Left ventricle myocardium superior (tissue), 1 donor: ENCODE data around the gene CCDC85B. TPM values are rescaled to one million over a fixed set of nuclear protein-coding genes. Genes with fewer than 3 reads are reported as not detected.
A peak's percentile ranks its signal among the peaks of the same experiment; 100 is the strongest.

ENCODE experiments used
- ATAC-seq: fragments of 200-7000 bp; cut with Tn5 transposase; one replicate; pipeline ENCODE4 v1.9.1; 2020; ENCODE audit warnings: mild to moderate bottlenecking, moderate library complexity
- DNase-seq: peaks from one replicate; pipeline ENCODE4 v3.0.0-alpha.2; 2020
- intact Hi-C: fragments of 100-400 bp; cut with micrococcal nuclease; formaldehyde crosslinking; loops from one replicate; pipeline ENCODE4 v1.11.0; 2022
- total RNA-seq: library from RNA; stranded (reverse); fragmentation: NEBNext Ultra II Directional; extraction: Animal tissue kit (Norgen Biotek cat#: 25700); gene quantifications from one replicate; pipeline ENCODE4 v1.2.1, GENCODE V29; 2021
- donor health status: DM: no; HTN: yes; CAD: no; lungs with severe emphysema.

The CCDC85B gene
- total RNA-seq, 1 donor from 2014 or later, result 30.0 TPM

DNA sequence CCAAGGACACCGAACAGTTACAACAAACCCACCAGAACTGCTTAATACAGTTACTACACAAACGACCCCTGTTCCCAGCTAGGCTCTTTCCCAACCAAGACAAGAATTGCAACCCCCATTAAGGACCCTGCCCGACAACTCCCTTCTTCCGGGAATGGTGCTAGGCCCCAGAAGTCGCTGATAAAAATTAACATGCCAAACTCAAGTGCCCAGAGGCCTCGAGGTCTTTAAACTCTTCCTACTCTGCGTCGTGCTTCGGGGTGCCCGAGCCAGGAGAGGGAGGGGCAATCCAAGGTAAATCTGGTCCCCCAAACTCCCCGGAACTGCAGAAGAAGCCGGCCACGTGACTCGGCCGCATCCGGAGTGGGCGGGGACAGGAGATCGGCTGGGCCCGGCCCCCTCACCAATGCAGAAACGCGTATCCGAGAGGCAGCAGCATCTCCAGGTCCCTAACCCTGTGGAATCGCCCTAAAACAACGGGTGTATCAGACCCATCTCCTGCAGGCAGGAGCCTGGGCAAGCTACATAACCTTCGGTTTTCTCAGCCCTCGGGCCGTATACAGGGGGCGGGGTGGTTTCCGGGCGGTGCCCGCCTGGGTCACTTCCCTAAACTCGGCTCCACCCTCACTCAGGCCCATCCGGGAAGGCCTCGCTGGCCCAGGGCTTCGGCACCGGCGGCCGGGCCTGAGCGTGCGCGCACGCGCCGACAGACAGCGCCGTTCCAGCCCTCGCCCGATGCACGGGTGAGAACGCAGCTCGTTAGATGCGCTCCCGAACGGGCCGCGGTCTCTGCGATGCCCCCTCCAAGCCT lies 33.6 kb upstream of the CCDC85B start:
- ATAC-seq, result peak; percentile 38

DNA sequence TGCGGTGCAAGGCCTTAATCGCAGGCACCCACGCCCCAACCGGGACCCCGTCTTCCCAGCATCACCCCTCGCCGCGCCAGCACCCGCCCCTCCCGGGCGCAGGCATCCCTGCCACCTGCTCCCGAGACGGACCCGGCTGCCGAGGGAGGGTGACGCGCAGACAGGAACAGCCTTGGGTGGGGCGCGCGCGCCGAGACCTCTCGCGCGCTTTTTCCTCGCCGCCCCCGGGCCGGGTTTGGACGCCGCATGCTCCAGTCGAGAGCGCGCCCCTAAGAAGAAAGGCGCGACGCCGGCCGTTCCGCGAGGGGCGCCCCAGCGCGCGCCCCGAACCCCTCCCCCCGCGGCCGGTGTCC lies 33.0 kb upstream of the CCDC85B start:
- DNase-seq, result peak; percentile 68

More for the DNA sequence above, 33.6 kb upstream of the CCDC85B start:
- intact Hi-C loops, result no loop called here
- DNase-seq, result peak; percentile 89

DNA sequence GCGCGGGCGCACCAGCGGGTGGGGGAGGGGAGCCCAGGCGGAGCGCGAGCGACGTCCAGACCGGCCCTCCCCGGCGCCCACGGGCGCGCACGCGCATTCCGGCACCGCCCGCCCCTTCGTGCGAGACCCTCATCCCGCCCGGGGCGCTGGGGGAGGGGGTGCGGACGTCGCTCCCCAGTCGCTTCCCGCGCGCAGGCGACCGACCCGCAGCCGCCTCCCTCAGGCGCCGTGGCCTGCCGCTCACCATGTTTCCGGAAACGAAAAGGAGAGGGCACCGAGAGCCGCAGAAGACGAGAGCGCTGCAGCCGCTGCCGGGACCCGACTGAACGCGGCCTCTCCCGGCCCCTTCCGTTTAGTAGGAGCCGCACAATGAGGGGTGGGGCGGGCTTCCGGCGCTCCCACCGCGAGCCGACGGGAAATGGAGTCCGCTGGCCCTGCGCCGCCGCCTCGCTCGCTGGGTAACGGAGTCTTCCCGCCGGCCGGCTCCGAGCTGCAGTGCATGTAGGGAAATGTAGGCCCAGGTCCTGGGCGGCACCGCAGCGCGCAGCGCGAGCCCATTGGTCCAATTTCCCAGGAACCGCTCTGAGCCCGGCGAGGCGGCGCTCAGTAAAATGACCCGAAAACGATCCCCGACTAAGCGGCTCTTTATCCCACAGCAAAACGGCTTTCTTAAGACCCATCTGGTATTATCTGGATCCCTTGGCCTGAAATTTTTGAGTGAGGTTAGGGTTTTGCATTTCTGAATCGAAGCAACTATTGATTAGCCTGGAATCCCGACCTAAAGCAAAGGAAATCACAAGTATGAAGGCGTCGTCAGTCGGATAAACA lies 32.4 kb upstream of the CCDC85B start, which contains the start of gene CFL1:
Gene CFL1, minus strand, starts transcription at position 328 of the 828 bp plus-strand sequence. Its CDS starts 81 bp downstream, at position 247.
- intact Hi-C loops, result no loop called here
- DNase-seq (peak; percentile 100), ATAC-seq (peak; percentile 76)

More for the DNA sequence above, 33.0 kb upstream of the CCDC85B start:
- intact Hi-C loops, result no loop called here
- no peak for ATAC-seq

GRCh38 chr11:65858681-65859087 lies 31.8 kb upstream of the CCDC85B start:
- ATAC-seq (no peak), DNase-seq (no peak)
- intact Hi-C loops, result no loop called here

GRCh38 chr11:65859095-65859811 lies 31.2 kb upstream of the CCDC85B start:
- ATAC-seq (peak; percentile 79), DNase-seq (peak; percentile 100)
- intact Hi-C loops, result no loop called here

DNA sequence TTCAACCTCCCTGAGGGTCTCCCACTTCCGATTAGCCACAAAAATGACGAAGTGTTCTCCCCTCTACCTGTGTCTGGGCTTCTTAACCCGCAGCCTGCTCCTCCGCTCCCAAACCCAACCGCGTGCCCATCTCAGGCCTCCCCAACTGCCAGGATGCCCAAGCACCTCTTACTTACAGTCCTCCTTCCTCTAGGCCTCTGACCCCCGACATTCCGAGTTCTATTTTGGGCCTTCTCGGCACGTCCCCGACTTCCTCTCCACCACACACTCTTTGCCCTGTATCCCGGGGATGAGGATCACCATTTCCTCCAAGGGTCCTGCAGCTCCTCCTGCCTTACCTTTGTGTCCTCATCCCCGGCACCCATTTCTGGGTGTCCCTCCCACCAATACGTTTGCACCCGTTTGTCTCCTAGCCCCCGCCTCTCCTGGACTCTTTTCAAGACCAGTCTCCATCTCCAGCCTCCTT lies 30.6 kb upstream of the CCDC85B start:
- ATAC-seq (no peak), DNase-seq (no peak)
- intact Hi-C loops, result no loop called here

GRCh38 chr11:65860278-65861164 lies 30.0 kb upstream of the CCDC85B start, which contains the start of gene MUS81:
MUS81 (plus strand) TSS chr11:65860433; CDS start chr11:65860754, 321 bp downstream.
- DNase-seq (peak; percentile 98), ATAC-seq (peak; percentile 73)
- intact Hi-C loops, result no loop called here

DNA sequence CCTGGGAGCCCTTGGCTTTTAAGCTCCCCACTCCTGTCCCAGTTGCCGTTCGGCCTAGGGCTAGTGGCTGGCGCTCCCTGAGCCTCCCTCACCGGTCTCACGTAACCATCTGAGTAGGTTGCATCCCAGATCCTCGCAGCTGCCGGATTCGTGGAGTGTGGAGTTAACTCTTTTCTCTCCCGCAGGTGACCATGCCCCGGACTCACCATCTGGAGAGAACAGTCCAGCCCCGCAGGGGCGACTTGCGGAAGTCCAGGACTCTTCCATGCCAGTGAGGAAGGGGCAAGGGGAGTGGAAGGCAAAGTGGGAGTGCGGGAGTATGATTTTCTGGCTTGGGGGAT lies 29.3 kb upstream of the CCDC85B start:
- peak; percentile 41 for DNase-seq
- intact Hi-C loops, result no loop called here

DNA sequence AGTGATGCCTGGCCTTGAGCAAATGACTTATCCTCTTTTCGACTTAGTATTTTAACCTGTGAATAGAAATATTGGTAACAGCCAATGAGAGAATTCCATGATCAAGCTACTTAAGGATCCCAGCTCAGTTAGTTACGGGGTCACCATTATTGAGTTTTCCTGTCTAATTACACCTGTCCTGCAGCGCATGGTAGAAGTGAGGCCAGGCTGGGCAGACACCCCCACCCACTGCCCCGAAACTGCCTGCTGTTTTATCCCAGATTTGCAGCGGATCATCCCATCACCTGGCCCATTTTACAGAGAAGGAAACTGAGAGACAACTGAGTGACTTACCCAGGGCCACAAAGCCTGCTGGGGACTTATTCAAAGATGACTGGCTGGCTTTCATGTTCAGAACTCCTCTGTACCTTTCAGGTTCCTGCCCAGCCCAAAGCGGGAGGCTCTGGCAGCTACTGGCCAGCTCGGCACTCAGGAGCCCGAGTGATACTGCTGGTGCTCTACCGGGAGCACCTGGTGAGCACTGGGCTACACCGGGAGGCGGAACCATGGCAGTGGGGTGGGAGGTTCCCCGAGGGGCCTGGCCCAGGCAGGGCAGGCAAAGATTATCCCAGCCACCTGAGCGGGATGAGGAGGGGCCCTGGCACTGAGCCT lies 28.8 kb upstream of the CCDC85B start:
- DNase-seq, result no peak
- no peak for ATAC-seq
- intact Hi-C loops, result no loop called here

More for the DNA sequence above, 29.3 kb upstream of the CCDC85B start:
- ATAC-seq, result no peak

GRCh38 chr11:65862191-65862735 lies 28.2 kb upstream of the CCDC85B start:
- intact Hi-C loops, result no loop called here
- DNase-seq (peak; percentile 29), ATAC-seq (no peak)

DNA sequence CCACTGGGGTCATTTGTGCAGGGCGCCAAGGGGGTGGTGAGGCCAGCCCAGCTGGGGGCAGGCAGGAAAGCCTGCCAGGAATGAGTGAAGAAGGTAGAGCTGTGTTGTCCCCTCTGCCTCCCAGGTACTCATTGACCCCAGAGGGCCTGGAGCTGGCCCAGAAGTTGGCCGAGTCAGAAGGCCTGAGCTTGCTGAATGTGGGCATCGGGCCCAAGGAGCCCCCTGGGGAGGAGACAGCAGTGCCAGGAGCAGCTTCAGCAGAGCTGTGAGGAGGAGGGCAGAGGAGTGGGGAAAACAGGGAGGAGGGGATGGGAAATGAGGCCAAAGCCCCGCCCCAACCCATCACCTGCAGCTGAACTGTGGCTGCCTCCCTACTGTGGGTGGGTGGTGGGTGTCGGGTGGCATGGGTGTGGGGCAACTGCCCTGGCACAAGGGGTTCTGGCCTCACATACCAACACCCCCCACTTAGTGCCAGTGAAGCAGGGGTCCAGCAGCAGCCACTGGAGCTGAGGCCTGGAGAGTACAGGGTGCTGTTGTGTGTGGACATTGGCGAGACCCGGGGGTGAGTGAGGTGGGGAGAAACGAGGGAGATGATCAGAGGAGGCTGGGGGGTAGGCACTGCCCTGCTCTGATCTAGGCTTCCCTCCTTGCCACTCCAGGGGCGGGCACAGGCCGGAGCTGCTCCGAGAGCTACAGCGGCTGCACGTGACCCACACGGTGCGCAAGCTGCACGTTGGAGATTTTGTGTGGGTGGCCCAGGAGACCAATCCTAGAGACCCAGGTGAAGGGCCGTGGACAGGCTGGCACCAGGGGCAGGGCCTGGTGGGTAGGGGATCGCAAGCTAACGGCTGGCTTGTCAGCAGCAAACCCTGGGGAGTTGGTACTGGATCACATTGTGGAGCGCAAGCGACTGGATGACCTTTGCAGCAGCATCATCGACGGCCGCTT lies 27.3 kb upstream of the CCDC85B start:
- intact Hi-C loops, result no loop called here

DNA sequence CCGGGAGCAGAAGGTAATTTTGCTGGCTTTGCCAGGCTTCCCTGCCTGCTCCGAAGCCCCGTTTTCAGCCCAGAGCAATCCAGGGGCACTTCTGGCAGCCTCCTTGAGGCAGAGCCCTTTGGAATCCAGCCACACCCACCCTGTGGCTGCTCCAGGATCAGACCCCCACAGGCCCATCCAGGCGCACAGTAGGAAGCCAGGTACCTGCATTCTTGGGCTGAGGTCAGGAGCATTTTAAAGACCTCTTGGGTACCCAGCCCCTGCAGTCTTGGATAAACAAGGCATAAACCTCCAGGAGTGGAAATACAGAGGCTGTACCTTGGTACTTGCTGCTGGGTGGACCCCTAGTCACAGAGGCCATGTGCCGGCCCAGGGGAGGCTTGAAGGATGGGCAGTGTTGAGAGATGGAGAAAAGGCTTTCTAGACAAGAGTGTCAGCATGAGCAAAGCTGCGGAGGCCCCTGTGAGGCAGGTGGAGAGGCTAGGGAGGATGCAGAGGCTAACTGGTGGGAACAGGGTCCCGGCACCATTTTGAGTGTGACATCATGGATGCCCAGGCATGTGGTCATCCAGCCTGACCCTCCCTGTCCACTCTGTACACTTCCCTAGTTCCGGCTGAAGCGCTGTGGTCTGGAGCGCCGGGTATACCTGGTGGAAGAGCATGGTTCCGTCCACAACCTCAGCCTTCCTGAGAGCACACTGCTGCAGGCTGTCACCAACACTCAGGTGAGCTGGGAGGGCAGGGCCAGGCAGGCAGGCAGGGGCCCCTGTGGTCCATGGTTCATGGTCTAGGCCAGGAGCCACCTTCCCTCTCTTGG lies 26.4 kb upstream of the CCDC85B start:
- intact Hi-C loops, result no loop called here
- DNase-seq, result peak; percentile 21

More for the DNA sequence above, 27.3 kb upstream of the CCDC85B start:
- ATAC-seq (no peak), DNase-seq (peak; percentile 44)

DNA sequence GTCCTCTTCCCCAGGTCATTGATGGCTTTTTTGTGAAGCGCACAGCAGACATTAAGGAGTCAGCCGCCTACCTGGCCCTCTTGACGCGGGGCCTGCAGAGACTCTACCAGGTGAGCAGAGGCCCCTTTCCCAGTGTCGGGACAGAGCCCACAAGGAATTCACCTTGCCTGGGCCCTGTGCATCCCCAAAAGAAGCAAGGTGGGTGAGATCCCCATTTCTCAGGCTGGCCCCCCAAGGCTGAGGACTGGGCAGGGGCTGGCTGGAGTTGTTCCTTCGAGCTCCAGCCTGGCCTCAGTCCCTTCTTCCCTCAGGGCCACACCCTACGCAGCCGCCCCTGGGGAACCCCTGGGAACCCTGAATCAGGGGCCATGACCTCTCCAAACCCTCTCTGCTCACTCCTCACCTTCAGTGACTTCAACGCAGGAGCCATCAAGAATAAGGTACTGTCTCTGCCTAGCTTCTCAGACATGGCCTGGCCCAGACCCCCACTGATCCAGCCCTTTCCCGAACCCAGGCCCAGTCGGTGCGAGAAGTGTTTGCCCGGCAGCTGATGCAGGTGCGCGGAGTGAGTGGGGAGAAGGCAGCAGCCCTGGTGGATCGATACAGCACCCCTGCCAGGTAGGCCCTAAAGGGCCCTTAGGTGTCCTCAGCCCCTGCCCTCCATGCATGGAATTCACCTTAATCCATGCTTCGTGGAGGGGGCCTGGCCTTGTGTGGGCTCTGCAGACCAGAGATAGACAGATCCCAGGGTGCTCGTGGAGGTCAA lies 25.6 kb upstream of the CCDC85B start:
- intact Hi-C loops, result no loop called here
- ATAC-seq (no peak), DNase-seq (peak; percentile 24)

More for the DNA sequence above, 26.4 kb upstream of the CCDC85B start:
- ATAC-seq, result no peak

DNA sequence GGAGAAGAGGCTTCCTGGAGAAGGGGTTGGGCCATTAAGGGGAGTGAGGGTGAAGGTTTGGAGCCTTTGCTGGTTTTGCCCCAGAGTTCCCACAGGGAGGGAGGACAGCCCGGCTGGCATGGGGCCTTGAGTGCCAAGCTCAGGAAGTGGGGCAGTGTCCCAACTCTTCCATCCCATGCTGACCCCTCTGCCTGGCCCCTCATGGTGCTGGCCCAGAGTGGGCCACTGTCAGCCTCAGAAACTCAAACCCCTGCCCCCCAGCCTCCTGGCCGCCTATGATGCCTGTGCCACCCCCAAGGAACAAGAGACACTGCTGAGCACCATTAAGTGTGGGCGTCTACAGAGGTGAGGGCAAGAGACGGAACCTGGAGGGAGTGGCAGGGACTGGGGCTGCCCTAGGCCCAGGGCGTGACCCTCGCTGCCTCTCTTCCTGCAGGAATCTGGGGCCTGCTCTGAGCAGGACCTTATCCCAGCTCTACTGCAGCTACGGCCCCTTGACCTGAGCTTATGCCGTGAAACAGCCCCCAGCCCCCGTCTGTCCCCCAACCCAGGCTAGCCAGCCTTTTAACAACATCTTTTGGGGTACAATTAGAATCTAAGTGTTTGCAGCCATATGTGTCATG lies 24.8 kb upstream of the CCDC85B start:
- DNase-seq (peak; percentile 24), ATAC-seq (no peak)
- intact Hi-C loops, result no loop called here
